ENCODE measurements around the gene RBM18. TPM values are rescaled to one million over a fixed set of nuclear protein-coding genes. Genes with fewer than 3 reads are reported as not detected.
A peak's percentile ranks its signal among the peaks of the same experiment; 100 is the strongest.

RBM18 gene
- 32.5 TPM for total RNA-seq (2021; ENCODE audit: unreplicated experiment)
- 15.7 and 16.6 TPM in 2 replicates for polyA plus RNA-seq (2012)
- percentile 83 among the genes with signal in this experiment for Bru-seq, nascent RNA
- percentile 90 among the genes with signal in this experiment for BruChase-seq, experiment 1, labeled RNA remaining after a 6-hour chase
- BruChase-seq, experiment 2, labeled RNA remaining after a 2-hour chase = percentile 80 among the genes with signal in this experiment
- long read RNA-seq, full-length matches to known transcripts = 115 of 134 reads
- long read RNA-seq, partial matches to known transcripts = 1 of 134 reads
- long read RNA-seq, other reads (novel, unspliced or antisense) = 18 of 134 reads

- Histone ChIP-seq H3K4me3 (replicated peaks in 1 of 2; ENCODE audit: low read depth in 1 of 2, low read length in 2 of 2) (peak within 1 kb of the TSS; percentile 82 to 83), H3K27ac (ENCODE audit: low read depth, low read length) (peak within 1 kb of the TSS; percentile 94), H2AFZ (ENCODE audit: low read depth, low read length, poor library complexity, severe bottlenecking) (no peak within 1 kb of the TSS), H3K36me3 (ENCODE audit: control insufficient read depth in 1 of 2, insufficient read depth in 2 of 2, low read length in 2 of 2) (peaks cover 11 to 12% of the 10 kb centered on the region in 2 experiments; a peak in 2 of 4 replicates), H3K9ac (ENCODE audit: low read length) (peak within 1 kb of the TSS; percentile 76), H3K4me2 (ENCODE audit: low read length) (peak within 1 kb of the TSS; percentile 90), H3K79me2 (ENCODE audit: insufficient read depth, low read length) (peaks cover 84% of the 10 kb centered on the region), H3K4me1 (ENCODE audit: control insufficient read depth in 1 of 2, insufficient read depth in 2 of 2, low read length in 2 of 2) (peaks cover 6 to 20% of the 10 kb centered on the region in 2 experiments), H3K27me3 (ENCODE audit: insufficient read depth, low read length) (no peaks in the 10 kb centered on the region), H3K9me3 (ENCODE audit: control insufficient read depth in 1 of 2, insufficient read depth in 1 of 2, low read depth in 1 of 2, low read length in 2 of 2) (no peaks in the 10 kb centered on the region), H4K20me1 (ENCODE audit: insufficient read depth) (no peaks in the 10 kb centered on the region), H3K9me2 (ENCODE audit: insufficient read depth) (no peaks in the 10 kb centered on the region)
- CTCF ChIA-PET = interaction anchor here (0.7 to 1.4 kb wide), 3 partner anchors 120 to 165 kb away, joined by 3 to 7 read pairs (median 3); no protein-coding TSS in a partner anchor
- POLR2A ChIA-PET = interaction anchor here (1.1 kb wide), 1 partner anchor 165 kb away, joined by 3 read pairs; no protein-coding TSS in a partner anchor
- DNase-seq (ENCODE audit: low read depth, low spot score) (peak; percentile 86), ATAC-seq (peak; percentile 87)
- RAD21 ChIA-PET (ENCODE audit: low non-redundant PET in 1 of 2, low total read pairs in 2 of 2, uncharacterized antibody in 2 of 2, unreplicated experiment in 2 of 2) = interaction anchor here in 1 of 2 experiments (0.7 kb wide), 1 partner anchor 149 kb away, joined by 3 read pairs; no protein-coding TSS in a partner anchor
- BruUV-seq (replicated peaks) = TSS peak; percentile 72
- intact Hi-C loops (cut with micrococcal nuclease) = no loop called here
- peak; percentile 81; the same call in 1 of the 2 replicates for TF ChIP-seq CBX3 (IDR thresholded peaks at IDR 0.05; ENCODE audit: low read depth)
- peak; percentile 56 for TF ChIP-seq TCF7L2 (IDR thresholded peaks at IDR 0.05; ENCODE audit: borderline replicate concordance, extremely low read depth, insufficient read depth, insufficient read length)
- TF ChIP-seq ZFX (IDR thresholded peaks at IDR 0.05) = peak; percentile 87
- TF ChIP-seq FOSL1 (IDR thresholded peaks at IDR 0.05; ENCODE audit: low read depth) = no peak
- TF ChIP-seq YY1 (IDR thresholded peaks at IDR 0.05; ENCODE audit: extremely low read depth, insufficient replicate concordance, low read depth, low read length) = peak; percentile 72
- TF ChIP-seq SRF (IDR thresholded peaks at IDR 0.05; ENCODE audit: low read depth) = peak; percentile 93; the same call in 1 of the 2 replicates
- TF ChIP-seq POLR2A (IDR thresholded peaks at IDR 0.05; ENCODE audit: borderline replicate concordance, extremely low read depth, insufficient read depth, insufficient read length) = peak; percentile 80
- no peak for TF ChIP-seq EZH2phosphoT487 (IDR thresholded peaks at IDR 0.05; ENCODE audit: borderline replicate concordance)
- no peak for TF ChIP-seq REST (IDR thresholded peaks at IDR 0.05; ENCODE audit: low read depth)
- peak; percentile 90 for TF ChIP-seq SIN3A (IDR thresholded peaks at IDR 0.05; ENCODE audit: low read depth)
- TF ChIP-seq POLR2AphosphoS5 (IDR thresholded peaks at IDR 0.05; ENCODE audit: low read depth, low read length) = peak; percentile 89
- peak; percentile 84 for TF ChIP-seq SP1 (IDR thresholded peaks at IDR 0.05; ENCODE audit: low read depth)
- TF ChIP-seq MAX (IDR thresholded peaks at IDR 0.05) = peak; percentile 98
- TF ChIP-seq CEBPB (IDR thresholded peaks at IDR 0.05; ENCODE audit: low read depth) = no peak
- no peak for TF ChIP-seq ATF3 (IDR thresholded peaks at IDR 0.05)
- TF ChIP-seq RAD21 (IDR thresholded peaks at IDR 0.05; ENCODE audit: low read depth) = no peak
- no peak for TF ChIP-seq ZNF274 (IDR thresholded peaks at IDR 0.05; ENCODE audit: low read depth, low read length)
- peak; percentile 45; the same call in 1 of the 2 replicates for TF ChIP-seq ELF1 (IDR thresholded peaks at IDR 0.05; ENCODE audit: borderline replicate concordance, low read depth)
Measured at GRCh38 chr9:122264360-122265148, at the start of gene RBM18, which contains the start of gene MRRF. Gene RBM18, minus strand, starts transcription at chr9:122264840. Its CDS starts 3,348 bp downstream, at chr9:122261492. Gene MRRF, plus strand, starts transcription at chr9:122264882. Its CDS starts 6,010 bp downstream, at chr9:122270892.

Data from HCT116 (cell line).